GM12873 (cell line): Measurements from ENCODE around the gene SH3D21.

ENCODE experiments used
- CTCF ChIP-seq: IDR thresholded peaks from 2 replicates; pipeline ENCODE4 v1.5.1; 2012; ENCODE audit warnings: low read depth, mild to moderate bottlenecking, moderate library complexity, low read length, control low read depth; ENCODE audit not compliant: insufficient read depth; ENCODE audit errors: missing control alignments

The SH3D21 gene

GRCh38 chr1:36344395-36344680 lies 38.2 kb downstream of the SH3D21 start:
- no peak for TF ChIP-seq CTCF

GRCh38 chr1:36345353-36345752 lies 39.2 kb downstream of the SH3D21 start:
- TF ChIP-seq CTCF = no peak

- TF ChIP-seq CTCF = no peak
These were observed 40.7 kb downstream of the SH3D21 start for GRCh38 chr1:36346741-36347370.

- TF ChIP-seq CTCF = no peak
These were observed 43.1 kb downstream of the SH3D21 start for GRCh38 chr1:36349241-36349671.

GRCh38 chr1:36349839-36350238 lies 43.7 kb downstream of the SH3D21 start:
- no peak for TF ChIP-seq CTCF

- no peak for TF ChIP-seq CTCF
These were observed 44.6 kb downstream of the SH3D21 start for GRCh38 chr1:36350659-36351226.

- TF ChIP-seq CTCF = no peak
These were observed 45.2 kb downstream of the SH3D21 start for GRCh38 chr1:36351227-36351977.
